Effector memory CD4-positive, alpha-beta T cell (primary cell): ENCODE data around the gene PTPRK.
"Not testable (repeated sequence)": the region's sequence is repeated elsewhere in the genome, so short reads cannot be mapped to it uniquely, and the experiment has no call there.

Source experiments
- DNase-seq, 3 donors: peaks; one replicate each; pipeline ENCODE4 v3.0.0-alpha.2; 2020
- H3K27ac ChIP-seq: 2 replicates; pipeline ENCODE4 v1.7.0; 2013; ENCODE audit warnings: mild to moderate bottlenecking, low read length, moderate library complexity; ENCODE audit not compliant: insufficient read depth, poor library complexity, severe bottlenecking
- H3K27me3 ChIP-seq: replicated peaks from 2 replicates; pipeline ENCODE4 v1.7.0; 2013; ENCODE audit warnings: mild to moderate bottlenecking, low read length; ENCODE audit not compliant: insufficient read depth, control insufficient read depth, poor library complexity, severe bottlenecking
- H3K36me3 ChIP-seq: 2 replicates; pipeline ENCODE4 v1.7.0; 2013; ENCODE audit warnings: mild to moderate bottlenecking, low read length, moderate library complexity; ENCODE audit not compliant: control insufficient read depth, insufficient read depth
- H3K4me1 ChIP-seq: 2 replicates; pipeline ENCODE4 v1.7.0; 2013; ENCODE audit warnings: low read length, mild to moderate bottlenecking; ENCODE audit not compliant: control insufficient read depth, insufficient read depth, poor library complexity, severe bottlenecking
- H3K4me3 ChIP-seq: 2 replicates; pipeline ENCODE4 v1.7.0; 2013; ENCODE audit warnings: low read length, low read depth, mild to moderate bottlenecking; ENCODE audit not compliant: insufficient read depth, poor library complexity, severe bottlenecking
- H3K9me3 ChIP-seq: 2 replicates; pipeline ENCODE4 v1.7.0; 2013; ENCODE audit warnings: mild to moderate bottlenecking, low read length, moderate library complexity; ENCODE audit not compliant: control insufficient read depth

PTPRK gene

DNA sequence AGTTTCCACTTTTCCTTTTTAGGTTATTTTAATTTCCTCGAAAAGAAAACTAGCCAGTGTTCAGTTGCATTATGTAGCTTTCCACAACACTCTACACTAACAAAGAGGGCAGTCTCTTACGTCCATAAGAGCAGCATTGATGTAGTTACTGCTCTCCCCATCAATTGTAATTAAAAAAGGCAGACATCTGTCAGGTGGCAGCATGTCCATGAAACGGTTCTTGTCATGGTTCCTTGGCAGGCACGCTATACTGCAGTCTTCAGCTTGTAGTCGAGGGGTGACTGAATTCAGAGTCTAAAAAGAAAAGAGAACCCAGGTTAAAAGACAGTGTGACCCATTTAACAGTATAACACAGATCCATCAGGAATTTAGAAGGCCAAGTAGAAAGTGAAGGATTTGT is 539.4 kb downstream of the PTPRK start:
- Histone ChIP-seq H3K4me3 (no peak overlapping the region), H3K27me3 (no peaks in the 10 kb centered on the region), H3K36me3 (no peaks in the 10 kb centered on the region), H3K27ac (no peak overlapping the region), H3K9me3 (no peaks in the 10 kb centered on the region), H3K4me1 (no peaks in the 10 kb centered on the region)
- DNase-seq, result no peak

- not testable (repeated sequence) for DNase-seq, H3K9me3 ChIP-seq, H3K27ac ChIP-seq, H3K4me3 ChIP-seq, H3K27me3 ChIP-seq, H3K36me3 ChIP-seq
- peaks cover 11% of the 10 kb centered on the region for H3K4me1 ChIP-seq
Observed at GRCh38 chr6:127978185-127978584, 542.2 kb downstream of the PTPRK start.

- Histone ChIP-seq H3K36me3 (no peaks in the 10 kb centered on the region), H3K27ac (no peak overlapping the region), H3K27me3 (no peaks in the 10 kb centered on the region), H3K9me3 (no peaks in the 10 kb centered on the region), H3K4me1 (peaks cover 16% of the 10 kb centered on the region), H3K4me3 (no peak overlapping the region)
- no peak for DNase-seq
Observed at GRCh38 chr6:127976796-127977195, 543.6 kb downstream of the PTPRK start.

- Histone ChIP-seq H3K36me3 (no peaks in the 10 kb centered on the region), H3K4me3 (no peak overlapping the region), H3K9me3 (no peaks in the 10 kb centered on the region), H3K27ac (no peak overlapping the region), H3K4me1 (peaks cover 22% of the 10 kb centered on the region), H3K27me3 (no peaks in the 10 kb centered on the region)
- no peak for DNase-seq
Observed at GRCh38 chr6:127976111-127976510, 544.3 kb downstream of the PTPRK start.

GRCh38 chr6:127972815-127973214 is 547.6 kb downstream of the PTPRK start:
- peak in 2 of 3 donors; percentile 5 to 6 for DNase-seq
- peaks cover 26% of the 10 kb centered on the region for H3K4me1 ChIP-seq

GRCh38 chr6:127971945-127972391 is 548.4 kb downstream of the PTPRK start:
- Histone ChIP-seq H3K4me1 (peaks cover 26% of the 10 kb centered on the region), H3K4me3 (peak overlapping the region; percentile 34), H3K9me3 (no peaks in the 10 kb centered on the region), H3K36me3 (no peaks in the 10 kb centered on the region), H3K27ac (peak overlapping the region; percentile 83), H3K27me3 (no peaks in the 10 kb centered on the region)
- peak; percentile 33 to 39 (median 34) for DNase-seq

More at GRCh38 chr6:127972815-127973214, 547.6 kb downstream of the PTPRK start:
- Histone ChIP-seq H3K36me3 (no peaks in the 10 kb centered on the region), H3K27ac (peak overlapping the region; percentile 46), H3K4me3 (no peak overlapping the region), H3K27me3 (no peaks in the 10 kb centered on the region), H3K9me3 (no peaks in the 10 kb centered on the region)

- DNase-seq, result no peak
- H3K4me1 ChIP-seq, result peaks cover 26% of the 10 kb centered on the region
- no peaks in the 10 kb centered on the region for H3K36me3 ChIP-seq
- no peaks in the 10 kb centered on the region for H3K9me3 ChIP-seq
- H3K4me3 ChIP-seq, result peak overlapping the region; percentile 34
- peak overlapping the region; percentile 83 for H3K27ac ChIP-seq
- H3K27me3 ChIP-seq, result no peaks in the 10 kb centered on the region
Observed at GRCh38 chr6:127971386-127971785, 549.0 kb downstream of the PTPRK start.

GRCh38 chr6:127969701-127970100 is 550.7 kb downstream of the PTPRK start:
- H3K4me3 ChIP-seq, result no peak overlapping the region
- DNase-seq, result no peak
- no peaks in the 10 kb centered on the region for H3K9me3 ChIP-seq
- H3K27ac ChIP-seq, result no peak overlapping the region
- H3K27me3 ChIP-seq, result no peaks in the 10 kb centered on the region
- no peaks in the 10 kb centered on the region for H3K36me3 ChIP-seq
- peaks cover 26% of the 10 kb centered on the region for H3K4me1 ChIP-seq

DNA sequence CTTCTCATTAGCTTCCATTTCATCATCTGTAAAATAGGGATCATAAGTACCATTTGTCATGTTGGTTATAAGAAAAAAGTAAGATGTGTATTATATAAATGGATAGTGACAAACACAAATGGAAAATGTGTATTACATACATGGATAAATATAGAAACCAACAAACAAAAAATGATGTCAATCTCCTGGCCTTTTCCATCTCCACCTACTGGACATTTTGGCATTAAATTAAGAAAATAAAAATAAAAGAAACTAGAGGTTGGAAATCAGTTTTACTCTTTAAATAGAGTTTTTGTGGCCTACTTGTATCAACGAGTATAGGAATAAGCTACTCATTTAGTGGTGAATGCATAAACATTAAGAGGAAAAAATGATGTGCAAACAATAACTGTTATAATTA is 552.0 kb downstream of the PTPRK start:
- Histone ChIP-seq H3K4me1 (peaks cover 16% of the 10 kb centered on the region), H3K36me3 (no peaks in the 10 kb centered on the region), H3K9me3 (no peaks in the 10 kb centered on the region), H3K27me3 (no peaks in the 10 kb centered on the region), H3K4me3 (no peak overlapping the region), H3K27ac (no peak overlapping the region)
- no peak for DNase-seq

DNA sequence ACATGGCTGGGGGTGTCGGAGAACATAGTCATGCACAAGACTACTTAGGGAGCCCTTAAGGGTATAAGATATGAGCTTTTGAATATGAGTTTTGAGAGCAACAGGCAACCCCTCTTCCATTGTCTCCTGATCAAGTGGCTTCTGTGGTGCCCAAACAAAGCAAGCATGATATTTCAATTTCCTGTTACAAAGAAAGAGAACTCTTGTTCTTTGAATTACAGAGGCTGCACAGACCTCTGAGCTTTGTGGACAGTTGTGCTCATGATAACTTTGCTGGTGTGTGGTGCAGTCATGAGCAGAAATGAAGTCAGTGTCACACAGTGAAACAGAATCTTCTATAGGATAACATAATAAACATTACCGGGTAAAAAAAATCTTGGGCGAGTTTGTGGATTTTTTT is 552.7 kb downstream of the PTPRK start:
- Histone ChIP-seq H3K36me3 (no peaks in the 10 kb centered on the region), H3K27ac (no peak overlapping the region), H3K27me3 (no peaks in the 10 kb centered on the region), H3K4me3 (no peak overlapping the region), H3K9me3 (no peaks in the 10 kb centered on the region), H3K4me1 (peaks cover 10% of the 10 kb centered on the region)
- DNase-seq, result no peak

DNA sequence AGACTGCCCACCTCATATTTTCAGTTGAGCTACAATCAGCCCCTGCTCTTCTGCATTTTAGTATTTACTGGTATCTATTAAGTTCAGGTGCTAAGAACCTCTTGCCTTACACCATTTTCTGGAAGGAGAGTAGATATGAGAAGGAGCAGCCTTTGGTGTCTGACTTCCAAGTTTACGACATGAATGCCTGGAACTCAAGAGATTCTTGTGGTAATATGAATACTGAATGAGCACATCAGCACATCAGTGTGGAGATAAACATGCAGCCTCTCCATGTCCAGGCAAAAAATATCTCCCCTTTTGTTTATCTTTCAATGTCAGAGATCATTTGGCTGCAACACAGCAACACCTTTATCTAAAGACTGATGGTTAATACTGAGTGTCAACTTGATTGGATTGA is 553.8 kb downstream of the PTPRK start:
- H3K36me3 ChIP-seq, result no peaks in the 10 kb centered on the region
- H3K27me3 ChIP-seq, result no peaks in the 10 kb centered on the region
- H3K4me3 ChIP-seq, result no peak overlapping the region
- no peak overlapping the region for H3K27ac ChIP-seq
- H3K4me1 ChIP-seq, result peaks cover 8% of the 10 kb centered on the region
- H3K9me3 ChIP-seq, result no peaks in the 10 kb centered on the region
- no peak for DNase-seq
